CMK (cell line): Measurements from ENCODE around the gene NPY2R.

Source experiments
- DNase-seq: peaks from one replicate; pipeline ENCODE4 v3.0.0-alpha.2; 2010; ENCODE audit warnings: low read depth

NPY2R gene

DNA sequence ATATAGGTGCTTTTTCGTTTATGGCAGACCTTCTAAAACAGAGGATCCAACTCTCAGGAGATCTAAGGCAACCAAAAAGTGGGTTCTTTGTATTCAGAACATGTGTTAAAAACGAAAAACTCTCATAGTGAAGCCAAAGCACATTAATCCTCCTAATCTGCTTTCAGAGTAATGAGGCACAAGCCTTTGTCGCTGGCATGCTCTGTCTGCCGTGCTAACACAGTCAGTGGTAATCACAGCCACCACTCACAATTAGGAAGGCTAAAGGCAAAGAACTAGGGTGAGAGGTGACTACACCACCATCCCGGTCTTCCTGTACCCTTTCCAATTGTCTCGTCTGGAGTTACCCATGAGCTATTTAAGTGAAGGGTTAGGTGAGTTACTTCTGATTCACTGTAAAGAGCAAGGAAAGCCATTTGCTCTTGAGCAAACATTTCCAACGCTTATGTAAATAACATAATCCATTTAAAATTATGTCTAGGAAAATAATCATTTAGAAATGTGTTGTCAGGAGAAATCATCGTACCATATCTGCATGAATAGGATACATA lies 40.7 kb downstream of the NPY2R start:
- no peak for DNase-seq

DNA sequence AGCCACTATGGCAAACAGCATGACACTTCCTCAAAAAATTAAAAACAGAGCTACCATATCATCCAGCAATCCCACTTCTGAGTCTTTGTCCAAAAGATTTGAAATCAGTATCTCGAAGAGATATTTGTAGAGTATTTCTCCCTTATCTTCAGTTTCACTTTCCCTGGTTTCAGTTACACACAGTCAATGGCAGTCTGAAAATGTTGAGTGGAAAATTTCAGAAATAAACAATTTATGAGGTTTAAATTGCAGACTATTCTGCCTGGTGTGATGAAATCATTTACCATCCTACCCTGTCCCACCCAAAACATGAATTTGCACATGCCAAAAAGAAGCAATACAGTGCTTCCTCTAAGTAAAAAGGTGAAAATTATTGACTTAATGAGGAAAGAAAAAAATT lies 43.9 kb downstream of the NPY2R start:
- DNase-seq = no peak

DNA sequence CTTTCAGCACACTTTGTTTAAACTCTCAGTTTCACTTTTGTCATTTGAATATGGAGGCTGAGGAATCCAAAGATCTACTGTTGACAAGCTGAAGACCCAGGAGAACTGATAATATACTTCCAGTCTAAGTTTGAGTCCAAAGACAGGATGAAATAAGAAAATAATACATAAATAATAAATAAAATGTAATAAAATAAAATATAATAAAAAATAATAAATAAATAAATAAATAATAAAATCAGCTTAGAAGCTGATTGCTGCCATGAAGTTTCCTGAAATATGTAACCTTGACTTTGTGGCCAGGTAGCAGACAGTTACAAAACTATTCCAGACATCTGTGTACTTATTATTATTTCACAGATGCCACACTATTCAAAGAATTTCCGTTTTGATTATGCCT lies 55.0 kb downstream of the NPY2R start:
- DNase-seq = no peak

DNA sequence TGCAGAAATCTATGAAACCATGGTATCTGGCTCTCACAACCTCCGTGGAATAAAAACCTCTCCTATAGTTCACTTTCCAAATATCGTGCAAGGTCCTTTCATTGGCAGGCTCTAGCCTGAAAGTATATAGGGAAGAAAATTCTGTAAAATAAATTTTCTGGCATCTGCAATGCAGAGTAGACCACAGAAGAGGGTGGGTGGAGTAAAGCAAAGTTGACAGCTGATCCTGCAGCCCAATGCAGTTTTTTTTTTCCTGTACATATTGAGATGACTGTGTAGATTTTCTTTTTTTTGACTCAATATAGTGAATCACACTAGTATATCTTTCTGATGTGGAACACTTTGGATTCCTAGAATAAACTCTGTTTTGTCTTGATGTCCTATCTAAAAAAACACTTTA lies 56.7 kb downstream of the NPY2R start:
- DNase-seq = no peak
